HCEC 1CT (cell line): ENCODE measurements around the gene VGLL3.

Experiments
- DNase-seq: peaks from one replicate; pipeline ENCODE4 v3.0.0-alpha.2; 2017

VGLL3 gene

GRCh38 chr3:86948822-86949221, 42.1 kb downstream of the VGLL3 start:
- DNase-seq, result peak; percentile 86

- DNase-seq, result no peak
Measured at GRCh38 chr3:86942206-86942605, 48.7 kb downstream of the VGLL3 start.

- peak; percentile 76 for DNase-seq
Measured at GRCh38 chr3:86938416-86939105, 52.4 kb downstream of the VGLL3 start.

- peak; percentile 83 for DNase-seq
Measured at GRCh38 chr3:86937306-86937791, 53.6 kb downstream of the VGLL3 start.

GRCh38 chr3:86934851-86935250, 56.1 kb downstream of the VGLL3 start:
- no peak for DNase-seq

- peak; percentile 19 for DNase-seq
Measured at GRCh38 chr3:86930831-86931230, 60.1 kb downstream of the VGLL3 start.

GRCh38 chr3:86930181-86930580, 60.8 kb downstream of the VGLL3 start:
- no peak for DNase-seq

GRCh38 chr3:86929046-86929445, 61.9 kb downstream of the VGLL3 start:
- no peak for DNase-seq

GRCh38 chr3:86923071-86923491, 67.9 kb downstream of the VGLL3 start:
- peak; percentile 89 for DNase-seq

- DNase-seq, result peak; percentile 53
Measured at GRCh38 chr3:86921971-86922680, 68.8 kb downstream of the VGLL3 start.

- no peak for DNase-seq
Measured at GRCh38 chr3:86914670-86915069, 76.3 kb downstream of the VGLL3 start.

GRCh38 chr3:86913160-86913559, 77.8 kb downstream of the VGLL3 start:
- no peak for DNase-seq

GRCh38 chr3:86895202-86895601, 95.7 kb downstream of the VGLL3 start:
- peak; percentile 58 for DNase-seq

- DNase-seq, result no peak
Measured at GRCh38 chr3:86890741-86891396, 100.1 kb downstream of the VGLL3 start.
